Measurements from ENCODE around the gene NALF2. TPM values are rescaled to one million over a fixed set of nuclear protein-coding genes. Genes with fewer than 3 reads are reported as not detected.

The NALF2 gene
- total RNA-seq (2022; extraction: Qiagen RNA extraction; ENCODE audit: low read depth) = 5.1 to 6.3 TPM (median 5.5 TPM) in 5 replicates

GRCh38 chrX:69503782-69504625 is at the start of gene NALF2:
Gene NALF2, plus strand, starts transcription at chrX:69504326. Its CDS starts 957 bp downstream, at chrX:69505283.

Other genes with a start within 250 kb of the NALF2 start
- gene EDA, start 111.8 kb downstream of the NALF2 start, total RNA-seq (2022; extraction: Qiagen RNA extraction; ENCODE audit: low read depth) = 0.40 to 0.62 TPM (median 0.41 TPM) in 5 replicates